ENCODE measurements around the gene RCCD1.

GRCh38 chr15:90959894-90960293 is 5.2 kb downstream of the RCCD1 start:
- TF ChIP-seq POLR2A (IDR thresholded peaks at IDR 0.05) (no peak), CTCF (IDR thresholded peaks at IDR 0.05 in 4 of 5, conservative IDR thresholded peaks at IDR 0.05 in 1 of 5) (no peak)
